ENCODE measurements around the gene DNAJC9.
A peak's percentile ranks its signal among the peaks of the same experiment; 100 is the strongest.
"Not testable (repeated sequence)": the region's sequence is repeated elsewhere in the genome, so short reads cannot be mapped to it uniquely, and the experiment has no call there.

The DNAJC9 gene

DNA sequence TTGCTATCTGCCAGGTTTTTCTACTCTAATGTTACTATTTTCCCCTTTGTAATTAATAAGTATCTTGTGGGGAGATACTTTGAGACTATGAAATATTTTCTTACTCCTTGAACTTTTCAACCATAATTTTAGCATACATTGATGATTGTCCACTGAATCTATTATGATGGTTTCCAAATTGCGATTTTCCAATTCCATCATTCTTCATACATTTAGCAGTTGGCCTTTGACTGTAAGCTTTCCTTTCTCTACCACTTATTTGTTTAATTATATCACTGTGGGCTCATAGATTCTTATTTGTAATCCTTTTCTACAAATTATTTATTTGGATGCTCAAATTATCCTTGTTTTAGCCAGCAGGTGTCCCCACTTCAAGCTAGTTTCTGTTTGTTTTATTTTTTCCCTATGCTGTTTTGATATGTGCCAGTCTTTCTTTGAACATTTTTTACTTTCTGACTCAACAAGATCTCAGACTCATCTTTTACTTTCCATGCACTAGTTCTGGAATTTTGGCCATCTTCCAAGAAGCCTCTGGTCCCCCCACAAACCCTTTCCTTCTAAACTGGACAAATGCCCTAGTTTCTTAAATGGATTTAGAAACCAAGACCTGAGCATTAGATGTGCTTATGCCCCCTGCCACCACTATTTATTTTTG lies 16.8 kb upstream of the DNAJC9 start:
- TF ChIP-seq, protein P1, sequence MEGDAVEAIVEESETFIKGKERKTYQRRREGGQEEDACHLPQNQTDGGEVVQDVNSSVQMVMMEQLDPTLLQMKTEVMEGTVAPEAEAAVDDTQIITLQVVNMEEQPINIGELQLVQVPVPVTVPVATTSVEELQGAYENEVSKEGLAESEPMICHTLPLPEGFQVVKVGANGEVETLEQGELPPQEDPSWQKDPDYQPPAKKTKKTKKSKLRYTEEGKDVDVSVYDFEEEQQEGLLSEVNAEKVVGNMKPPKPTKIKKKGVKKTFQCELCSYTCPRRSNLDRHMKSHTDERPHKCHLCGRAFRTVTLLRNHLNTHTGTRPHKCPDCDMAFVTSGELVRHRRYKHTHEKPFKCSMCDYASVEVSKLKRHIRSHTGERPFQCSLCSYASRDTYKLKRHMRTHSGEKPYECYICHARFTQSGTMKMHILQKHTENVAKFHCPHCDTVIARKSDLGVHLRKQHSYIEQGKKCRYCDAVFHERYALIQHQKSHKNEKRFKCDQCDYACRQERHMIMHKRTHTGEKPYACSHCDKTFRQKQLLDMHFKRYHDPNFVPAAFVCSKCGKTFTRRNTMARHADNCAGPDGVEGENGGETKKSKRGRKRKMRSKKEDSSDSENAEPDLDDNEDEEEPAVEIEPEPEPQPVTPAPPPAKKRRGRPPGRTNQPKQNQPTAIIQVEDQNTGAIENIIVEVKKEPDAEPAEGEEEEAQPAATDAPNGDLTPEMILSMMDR (IDR thresholded peaks at IDR 0.05; ENCODE audit: insufficient read depth, missing control alignments): peak; percentile 45
- no peak for DNase-seq (ENCODE audit: insufficient read length, low spot score)
- no peak for FAIRE-seq

DNA sequence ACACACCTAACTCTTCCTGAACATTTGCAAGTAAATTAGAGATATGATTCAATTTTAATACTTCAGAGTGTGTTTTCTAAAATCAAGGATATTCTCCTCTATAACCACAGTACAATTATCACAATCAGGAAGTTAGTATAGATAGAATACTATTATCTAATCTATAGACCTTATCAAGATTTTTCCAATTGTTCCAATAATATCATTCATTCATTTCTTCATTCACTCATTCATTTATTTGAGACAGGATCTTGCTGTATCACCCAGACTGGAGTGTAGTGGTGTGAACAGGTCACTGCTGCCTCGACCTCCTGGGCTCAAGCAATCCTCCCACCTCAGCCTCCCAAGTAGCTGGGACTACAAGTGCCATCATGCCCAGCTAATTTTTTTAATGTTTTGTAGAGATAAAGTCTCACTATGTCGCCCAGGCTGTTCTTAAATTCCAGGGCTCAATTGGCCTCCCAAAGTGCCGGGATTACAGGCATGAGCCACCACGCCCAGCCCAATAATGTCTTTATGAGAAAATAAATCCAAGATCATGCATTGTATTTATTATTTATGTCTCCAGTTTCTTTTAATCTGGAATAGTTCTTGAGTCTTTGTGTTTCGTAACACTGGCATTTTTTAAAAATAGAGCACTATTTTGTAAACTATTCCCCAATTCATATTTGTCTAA lies 16.0 kb upstream of the DNAJC9 start:
- FAIRE-seq: no peak
- TF ChIP-seq, protein P1 (IDR thresholded peaks at IDR 0.05; ENCODE audit: insufficient read depth, missing control alignments): no peak

DNA sequence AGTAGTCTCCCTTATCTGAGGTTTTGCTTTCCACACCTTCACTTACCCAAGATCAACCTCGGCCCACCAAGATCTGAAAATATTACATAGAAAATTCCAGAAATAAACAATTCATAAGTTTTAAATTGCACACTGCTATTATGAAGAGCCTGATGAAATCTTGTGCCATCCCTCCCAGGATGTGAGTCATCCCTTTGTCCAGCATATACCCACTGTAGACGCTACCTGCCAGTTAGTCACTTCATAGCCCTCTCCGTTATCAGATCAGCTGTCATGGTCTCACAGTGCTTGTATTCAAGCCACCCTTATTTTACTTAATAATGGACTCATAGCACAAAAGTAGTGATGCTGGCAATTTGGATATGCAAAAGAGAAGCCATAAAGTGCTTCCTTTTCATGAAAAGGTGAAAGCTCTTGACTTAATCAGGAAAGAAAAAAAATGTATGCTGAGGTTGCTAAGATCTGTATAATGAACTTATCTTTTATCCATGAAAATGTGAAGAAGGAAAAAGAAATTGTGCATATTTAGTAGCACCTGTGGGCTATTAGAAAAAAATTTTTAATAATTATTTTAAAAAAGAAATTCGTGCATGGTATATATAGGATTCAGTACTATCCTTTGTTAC lies 15.2 kb upstream of the DNAJC9 start:
- DNase-seq (ENCODE audit: insufficient read length, low spot score) (no peak), FAIRE-seq (no peak)
- TF ChIP-seq, protein P1 (IDR thresholded peaks at IDR 0.05; ENCODE audit: insufficient read depth, missing control alignments): no peak

More for the DNA sequence above, 16.0 kb upstream of the DNAJC9 start:
- DNase-seq (ENCODE audit: insufficient read length, low spot score): no peak

DNA sequence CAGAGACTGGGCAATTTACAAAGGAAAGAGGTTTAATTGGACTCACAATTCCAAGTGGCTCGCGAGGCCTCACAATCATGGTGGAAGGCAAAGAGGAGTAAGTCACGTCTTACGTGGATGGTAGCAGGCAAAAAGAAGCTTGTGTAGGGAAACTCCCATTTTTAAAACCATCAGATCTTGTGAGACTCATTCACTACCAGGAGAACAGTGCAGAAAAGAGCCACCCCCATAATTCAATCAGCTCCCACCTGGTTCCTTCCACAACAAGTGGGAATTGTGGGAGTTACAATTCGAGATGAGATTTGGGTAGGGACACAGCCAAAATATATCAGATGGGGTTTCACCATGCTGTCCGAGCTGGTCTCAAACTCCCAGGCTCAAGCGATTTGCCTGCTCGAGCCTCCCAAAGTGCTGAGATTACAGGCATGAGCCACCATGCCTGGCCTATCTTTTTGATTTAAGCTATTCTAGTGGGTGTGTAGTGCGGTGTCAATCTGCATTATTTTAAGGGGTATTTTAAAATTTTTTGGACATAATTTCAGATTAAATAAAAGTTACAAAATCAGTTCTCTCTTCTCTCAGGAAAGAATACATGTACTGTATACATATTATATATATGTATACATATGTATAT lies 14.4 kb upstream of the DNAJC9 start:
- no peak for FAIRE-seq
- DNase-seq (ENCODE audit: insufficient read length, low spot score): no peak
- TF ChIP-seq, protein P1 (IDR thresholded peaks at IDR 0.05; ENCODE audit: insufficient read depth, missing control alignments): no peak

DNA sequence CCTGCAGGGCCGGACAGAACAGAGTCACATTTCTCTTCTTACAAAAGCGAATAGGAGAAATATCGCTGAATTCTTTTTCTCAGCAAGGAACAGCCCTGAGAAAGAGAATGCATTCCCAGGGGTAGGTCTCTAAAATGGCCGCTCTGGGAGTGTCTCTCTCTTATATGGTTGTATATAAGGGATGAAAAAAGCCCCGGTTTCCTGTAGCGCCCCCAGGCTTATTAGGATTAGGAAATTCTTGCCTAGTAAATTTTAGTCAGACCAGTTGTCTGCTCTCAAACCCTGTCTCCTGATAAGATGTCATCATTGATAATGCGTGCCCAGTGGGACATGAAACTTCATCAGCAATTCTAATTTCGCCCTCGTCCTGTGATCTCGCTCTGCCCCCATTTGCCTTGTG lies 11.6 kb upstream of the DNAJC9 start:
- FAIRE-seq; DNase-seq (ENCODE audit: insufficient read length, low spot score): not testable (repeated sequence)

DNA sequence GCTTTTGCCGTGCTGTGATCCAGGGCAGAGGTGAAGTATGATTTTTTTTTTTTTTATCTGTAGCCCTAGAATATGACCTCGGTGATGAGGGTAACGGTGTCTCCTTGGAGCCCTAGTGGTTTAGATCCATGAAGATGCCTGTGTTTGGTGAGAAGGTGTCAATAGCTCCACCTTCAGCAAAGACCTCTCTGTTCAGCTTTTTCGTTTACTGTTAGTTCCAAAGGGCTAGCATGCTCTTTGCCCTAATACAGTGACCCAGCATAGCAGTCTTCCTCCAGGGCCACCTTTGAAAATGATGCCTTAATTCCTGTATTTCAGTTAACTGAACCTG lies 6.1 kb upstream of the DNAJC9 start:
- DNase-seq (ENCODE audit: insufficient read length, low spot score) (no peak), FAIRE-seq (no peak)
- TF ChIP-seq, protein P1 (IDR thresholded peaks at IDR 0.05; ENCODE audit: insufficient read depth, missing control alignments): no peak

DNA sequence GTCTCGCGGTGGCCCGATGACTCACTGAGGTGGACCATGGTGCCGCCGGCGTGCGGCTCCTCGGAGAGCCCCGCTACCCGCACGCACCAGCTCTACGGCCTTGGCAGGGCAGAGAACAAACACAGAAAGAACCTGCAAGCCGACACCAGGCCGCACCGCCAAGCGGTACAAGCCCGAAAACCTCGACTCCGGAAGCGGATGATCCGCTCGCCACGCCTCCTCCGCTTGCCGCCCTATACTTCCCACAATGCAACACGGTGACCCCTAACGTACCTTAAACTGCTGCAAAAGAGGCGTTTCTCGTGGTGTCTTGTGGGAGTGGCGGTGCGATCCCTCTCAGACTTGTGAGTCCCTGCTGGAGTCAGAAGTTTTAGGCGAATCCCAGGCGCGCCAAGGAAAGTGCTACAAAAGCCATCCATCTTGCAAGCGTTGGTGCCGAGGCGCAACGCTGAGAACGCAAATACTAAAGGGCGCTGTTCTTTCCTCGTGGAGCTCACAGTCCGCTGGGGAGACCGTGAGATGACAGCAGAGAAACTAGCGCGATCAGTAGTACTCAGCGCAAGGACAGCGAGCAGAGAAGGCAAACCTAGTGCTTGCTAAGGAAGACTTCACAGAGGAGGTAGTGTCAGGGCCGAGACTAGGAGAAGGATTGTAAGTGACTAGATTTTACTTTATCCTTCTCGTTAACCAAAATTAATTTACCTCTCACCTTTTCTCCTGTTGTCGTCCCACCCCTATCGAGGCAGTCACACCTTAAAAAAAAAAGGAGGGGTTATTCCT lies 5.6 kb upstream of the DNAJC9 start, which contains the start of gene MRPS16:
TSS of gene MRPS16 (minus strand) at position 200 of the 780 bp plus-strand sequence. CDS start at position 38, 162 bp downstream.
- FAIRE-seq: no peak
- TF ChIP-seq, protein P1 (IDR thresholded peaks at IDR 0.05; ENCODE audit: insufficient read depth, missing control alignments): no peak
- DNase-seq (ENCODE audit: insufficient read length, low spot score): peak; percentile 83

All from D721Med (cell line).